Measurements from ENCODE around the gene ZSCAN32. TPM values are rescaled to one million over a fixed set of nuclear protein-coding genes. Genes with fewer than 3 reads are reported as not detected.

Gene ZSCAN32
- total RNA-seq, 1 experiment from 2014 or later = 20.0 TPM

DNA sequence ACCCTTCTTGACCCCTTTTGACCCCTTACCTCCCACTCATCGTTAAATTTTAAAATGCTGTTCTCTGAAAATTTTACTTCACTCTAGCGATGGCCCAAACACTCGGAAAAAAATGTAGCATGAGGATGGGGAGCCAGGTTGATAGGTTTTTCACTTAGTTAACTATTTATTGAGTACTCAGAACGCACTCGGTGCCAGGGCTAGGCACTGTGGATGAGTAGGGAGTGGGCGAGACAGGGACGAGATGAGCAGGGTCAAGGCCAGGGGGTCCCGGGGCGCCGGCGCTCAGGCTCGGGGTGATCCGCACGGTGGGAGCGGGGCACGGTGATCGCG, 392 bp downstream of the ZSCAN32 start:
- H3K36me3 ChIP-seq (ENCODE audit: control insufficient read depth in 1 of 2, insufficient read depth in 2 of 2, low read length in 2 of 2) = peaks cover 14 to 44% of the 10 kb centered on the region in 2 experiments; a peak in 3 of 4 replicates
- POLR2A ChIA-PET = interaction anchor here (0.9 to 1.5 kb wide), 4 partner anchors 8 to 44 kb away, joined by 4 read pairs; partner anchors contain the start of genes NAA60 and ZNF597

DNA sequence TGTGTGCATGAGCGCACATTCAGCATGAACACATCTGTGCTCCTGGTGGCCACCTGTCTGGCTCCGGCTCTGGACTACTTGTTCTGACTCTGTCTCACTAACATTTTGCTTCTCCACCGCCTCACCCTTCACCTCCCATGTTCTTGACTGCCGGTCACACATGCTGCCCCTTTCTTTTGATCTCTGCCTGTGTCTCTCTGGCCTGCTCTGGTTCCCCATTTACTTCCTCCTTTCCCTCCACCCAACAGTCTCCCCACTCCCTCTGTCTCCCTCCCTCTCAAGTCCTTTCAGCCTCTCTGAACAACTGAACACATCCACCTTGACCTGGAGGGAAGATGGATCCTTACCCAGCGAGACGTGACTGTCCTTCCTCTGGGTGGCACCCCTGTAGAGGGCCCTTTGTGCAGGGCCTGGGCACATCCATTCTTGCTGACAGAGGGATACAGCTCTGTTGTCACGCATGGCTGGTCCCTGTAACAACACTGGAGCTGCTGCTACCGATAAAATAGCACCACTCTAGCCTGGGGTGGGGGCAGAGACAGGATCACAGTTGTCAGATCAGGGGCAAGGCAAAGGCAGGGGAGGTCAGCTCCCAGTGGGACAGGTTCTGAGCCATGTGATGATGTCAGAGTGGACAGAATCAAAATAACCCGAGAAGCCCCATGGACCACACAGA, 11.0 kb downstream of the ZSCAN32 start:
- no peak for DNase-seq (ENCODE audit: low read depth, low spot score)
- H3K27ac ChIP-seq (ENCODE audit: low read depth, low read length) = no peak overlapping the region
- ChIA-PET POLR2A (no interaction called here), CTCF (no interaction called here), RAD21 (ENCODE audit: low non-redundant PET in 1 of 2, low total read pairs in 2 of 2, uncharacterized antibody in 2 of 2, unreplicated experiment in 2 of 2) (no interaction called here)
- BruUV-seq (replicated peaks) = no TSS peak
- TF ChIP-seq, protein P1, sequence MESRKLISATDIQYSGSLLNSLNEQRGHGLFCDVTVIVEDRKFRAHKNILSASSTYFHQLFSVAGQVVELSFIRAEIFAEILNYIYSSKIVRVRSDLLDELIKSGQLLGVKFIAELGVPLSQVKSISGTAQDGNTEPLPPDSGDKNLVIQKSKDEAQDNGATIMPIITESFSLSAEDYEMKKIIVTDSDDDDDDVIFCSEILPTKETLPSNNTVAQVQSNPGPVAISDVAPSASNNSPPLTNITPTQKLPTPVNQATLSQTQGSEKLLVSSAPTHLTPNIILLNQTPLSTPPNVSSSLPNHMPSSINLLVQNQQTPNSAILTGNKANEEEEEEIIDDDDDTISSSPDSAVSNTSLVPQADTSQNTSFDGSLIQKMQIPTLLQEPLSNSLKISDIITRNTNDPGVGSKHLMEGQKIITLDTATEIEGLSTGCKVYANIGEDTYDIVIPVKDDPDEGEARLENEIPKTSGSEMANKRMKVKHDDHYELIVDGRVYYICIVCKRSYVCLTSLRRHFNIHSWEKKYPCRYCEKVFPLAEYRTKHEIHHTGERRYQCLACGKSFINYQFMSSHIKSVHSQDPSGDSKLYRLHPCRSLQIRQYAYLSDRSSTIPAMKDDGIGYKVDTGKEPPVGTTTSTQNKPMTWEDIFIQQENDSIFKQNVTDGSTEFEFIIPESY (IDR thresholded peaks at IDR 0.05; ENCODE audit: extremely low read depth, insufficient replicate concordance, low read length) = no peak
- no peak for TF ChIP-seq EZH2phosphoT487 (IDR thresholded peaks at IDR 0.05; ENCODE audit: borderline replicate concordance)
- no peak for TF ChIP-seq SIN3A (IDR thresholded peaks at IDR 0.05; ENCODE audit: low read depth)
- no peak for TF ChIP-seq TCF7L2 (IDR thresholded peaks at IDR 0.05; ENCODE audit: borderline replicate concordance, extremely low read depth, insufficient read depth, insufficient read length)
- TF ChIP-seq EZH2 (IDR thresholded peaks at IDR 0.05) = no peak
- TF ChIP-seq, protein P2, sequence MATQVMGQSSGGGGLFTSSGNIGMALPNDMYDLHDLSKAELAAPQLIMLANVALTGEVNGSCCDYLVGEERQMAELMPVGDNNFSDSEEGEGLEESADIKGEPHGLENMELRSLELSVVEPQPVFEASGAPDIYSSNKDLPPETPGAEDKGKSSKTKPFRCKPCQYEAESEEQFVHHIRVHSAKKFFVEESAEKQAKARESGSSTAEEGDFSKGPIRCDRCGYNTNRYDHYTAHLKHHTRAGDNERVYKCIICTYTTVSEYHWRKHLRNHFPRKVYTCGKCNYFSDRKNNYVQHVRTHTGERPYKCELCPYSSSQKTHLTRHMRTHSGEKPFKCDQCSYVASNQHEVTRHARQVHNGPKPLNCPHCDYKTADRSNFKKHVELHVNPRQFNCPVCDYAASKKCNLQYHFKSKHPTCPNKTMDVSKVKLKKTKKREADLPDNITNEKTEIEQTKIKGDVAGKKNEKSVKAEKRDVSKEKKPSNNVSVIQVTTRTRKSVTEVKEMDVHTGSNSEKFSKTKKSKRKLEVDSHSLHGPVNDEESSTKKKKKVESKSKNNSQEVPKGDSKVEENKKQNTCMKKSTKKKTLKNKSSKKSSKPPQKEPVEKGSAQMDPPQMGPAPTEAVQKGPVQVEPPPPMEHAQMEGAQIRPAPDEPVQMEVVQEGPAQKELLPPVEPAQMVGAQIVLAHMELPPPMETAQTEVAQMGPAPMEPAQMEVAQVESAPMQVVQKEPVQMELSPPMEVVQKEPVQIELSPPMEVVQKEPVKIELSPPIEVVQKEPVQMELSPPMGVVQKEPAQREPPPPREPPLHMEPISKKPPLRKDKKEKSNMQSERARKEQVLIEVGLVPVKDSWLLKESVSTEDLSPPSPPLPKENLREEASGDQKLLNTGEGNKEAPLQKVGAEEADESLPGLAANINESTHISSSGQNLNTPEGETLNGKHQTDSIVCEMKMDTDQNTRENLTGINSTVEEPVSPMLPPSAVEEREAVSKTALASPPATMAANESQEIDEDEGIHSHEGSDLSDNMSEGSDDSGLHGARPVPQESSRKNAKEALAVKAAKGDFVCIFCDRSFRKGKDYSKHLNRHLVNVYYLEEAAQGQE (IDR thresholded peaks at IDR 0.05; ENCODE audit: low read depth) = no peak
- TF ChIP-seq POLR2AphosphoS5 (IDR thresholded peaks at IDR 0.05; ENCODE audit: low read depth, low read length) = no peak
- no peak for TF ChIP-seq SRF (IDR thresholded peaks at IDR 0.05; ENCODE audit: low read depth)
- peaks cover 1 to 6% of the 10 kb centered on the region in 2 experiments; a peak in 2 of 4 replicates for H3K9me3 ChIP-seq (ENCODE audit: control insufficient read depth in 1 of 2, insufficient read depth in 1 of 2, low read depth in 1 of 2, low read length in 2 of 2)
- intact Hi-C loops (cut with micrococcal nuclease) = loop anchor here (10.0 kb wide), 1 partner anchor 85 kb away; the partner anchor contains the start of genes TIGD7 and ZNF75A
- H3K9ac ChIP-seq (ENCODE audit: low read length) = no peak overlapping the region
- H3K4me1 ChIP-seq (ENCODE audit: control insufficient read depth in 1 of 2, insufficient read depth in 2 of 2, low read length in 2 of 2) = no peaks in the 10 kb centered on the region
- no peak overlapping the region for H3K4me2 ChIP-seq (ENCODE audit: low read length)
- H3K27me3 ChIP-seq (ENCODE audit: insufficient read depth, low read length) = no peaks in the 10 kb centered on the region
- peaks cover 46% of the 10 kb centered on the region for H3K79me2 ChIP-seq (ENCODE audit: insufficient read depth, low read length)
- H4K20me1 ChIP-seq (ENCODE audit: insufficient read depth) = no peaks in the 10 kb centered on the region
- H3K9me2 ChIP-seq (ENCODE audit: insufficient read depth) = no peaks in the 10 kb centered on the region
- no peak for ATAC-seq
- no peak overlapping the region for H2AFZ ChIP-seq (ENCODE audit: low read depth, low read length, poor library complexity, severe bottlenecking)
- H3K36me3 ChIP-seq (ENCODE audit: control insufficient read depth in 1 of 2, insufficient read depth in 2 of 2, low read length in 2 of 2) = peaks cover 21 to 46% of the 10 kb centered on the region in 2 experiments; a peak in 3 of 4 replicates
- H3K4me3 ChIP-seq (replicated peaks in 1 of 2; ENCODE audit: low read depth in 1 of 2, low read length in 2 of 2) = no peak overlapping the region

More for the DNA sequence above, 392 bp downstream of the ZSCAN32 start:
- H3K79me2 ChIP-seq (ENCODE audit: insufficient read depth, low read length) = peaks cover 59% of the 10 kb centered on the region
- ATAC-seq = no peak
- peak overlapping the region; percentile 83 for H3K27ac ChIP-seq (ENCODE audit: low read depth, low read length)
- H3K27me3 ChIP-seq (ENCODE audit: insufficient read depth, low read length) = no peaks in the 10 kb centered on the region
- peaks cover 5 to 12% of the 10 kb centered on the region in 2 experiments; a peak in 3 of 4 replicates for H3K4me1 ChIP-seq (ENCODE audit: control insufficient read depth in 1 of 2, insufficient read depth in 2 of 2, low read length in 2 of 2)
- H2AFZ ChIP-seq (ENCODE audit: low read depth, low read length, poor library complexity, severe bottlenecking) = no peak overlapping the region
- RAD21 ChIA-PET (ENCODE audit: low non-redundant PET in 1 of 2, low total read pairs in 2 of 2, uncharacterized antibody in 2 of 2, unreplicated experiment in 2 of 2) = no interaction called here
- CTCF ChIA-PET = interaction anchor here (1.0 to 1.5 kb wide), 2 partner anchors 101 to 133 kb away, joined by 3 to 4 read pairs; partner anchors contain the start of gene CLUAP1
- H3K9me2 ChIP-seq (ENCODE audit: insufficient read depth) = no peaks in the 10 kb centered on the region
- H3K4me3 ChIP-seq (replicated peaks in 1 of 2; ENCODE audit: low read depth in 1 of 2, low read length in 2 of 2) = peak overlapping the region; percentile 92 to 96
- H3K9ac ChIP-seq (ENCODE audit: low read length) = peak overlapping the region; percentile 88
- no peak for DNase-seq (ENCODE audit: low read depth, low spot score)
- no peaks in the 10 kb centered on the region for H4K20me1 ChIP-seq (ENCODE audit: insufficient read depth)
- BruUV-seq (replicated peaks) = TSS peak; percentile 68
- peak overlapping the region; percentile 99 for H3K4me2 ChIP-seq (ENCODE audit: low read length)
- TF ChIP-seq SP1 (IDR thresholded peaks at IDR 0.05; ENCODE audit: low read depth) (no peak), ELF1 (IDR thresholded peaks at IDR 0.05; ENCODE audit: borderline replicate concordance, low read depth) (no peak), POLR2A (IDR thresholded peaks at IDR 0.05; ENCODE audit: borderline replicate concordance, extremely low read depth, insufficient read depth, insufficient read length) (no peak), EGR1 (IDR thresholded peaks at IDR 0.05; ENCODE audit: low read depth) (no peak), JUND (IDR thresholded peaks at IDR 0.05) (no peak), CEBPB (IDR thresholded peaks at IDR 0.05; ENCODE audit: low read depth) (no peak), ZNF274 (IDR thresholded peaks at IDR 0.05; ENCODE audit: low read depth, low read length) (no peak), RAD21 (IDR thresholded peaks at IDR 0.05; ENCODE audit: low read depth) (no peak), SIN3A (IDR thresholded peaks at IDR 0.05; ENCODE audit: low read depth) (no peak)
- TF ChIP-seq, protein P3, sequence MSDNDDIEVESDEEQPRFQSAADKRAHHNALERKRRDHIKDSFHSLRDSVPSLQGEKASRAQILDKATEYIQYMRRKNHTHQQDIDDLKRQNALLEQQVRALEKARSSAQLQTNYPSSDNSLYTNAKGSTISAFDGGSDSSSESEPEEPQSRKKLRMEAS (IDR thresholded peaks at IDR 0.05) = no peak
- intact Hi-C loops (cut with micrococcal nuclease) = no loop called here
- peaks cover 0 to 3% of the 10 kb centered on the region in 2 experiments; a peak in 1 of 4 replicates for H3K9me3 ChIP-seq (ENCODE audit: control insufficient read depth in 1 of 2, insufficient read depth in 1 of 2, low read depth in 1 of 2, low read length in 2 of 2)

Measured in HCT116 (cell line).